Heart right ventricle (tissue), 16 donors: ENCODE measurements around the gene GBP1. TPM values are rescaled to one million over a fixed set of nuclear protein-coding genes. Genes with fewer than 3 reads are reported as not detected.

Experiments used
- ATAC-seq, 8 donors: fragments of 200-7000 bp; cut with Tn5 transposase; one replicate each; pipeline ENCODE4 v1.9.1; 2020; ENCODE audit warnings: mild to moderate bottlenecking in 8 of 8, moderate library complexity in 8 of 8, moderate number of reproducible peaks in 1 of 8
- DNase-seq, 2 donors: peaks; one replicate each; pipeline ENCODE4 v3.0.0-alpha.2; 2020
- H3K27ac ChIP-seq, 10 donors: fragments of 200-600 bp; sonication (generic) in 2 of 10; one replicate each; pipeline versions ENCODE4 v1.5.0 to v1.8.0; 2020 to 2022; ENCODE audit warnings: mild to moderate bottlenecking in 3 of 10
- H3K27me3 ChIP-seq, 7 donors: fragments of 200-600 bp; one replicate each; pipeline ENCODE4 v1.8.0; 2021 to 2022; ENCODE audit warnings: mild to moderate bottlenecking in 2 of 7
- H3K36me3 ChIP-seq, 9 donors: fragments of 200-600 bp; sonication (generic) in 1 of 9; one replicate each; pipeline versions ENCODE4 v1.5.0 to v1.8.0; 2020 to 2022; ENCODE audit warnings: mild to moderate bottlenecking in 2 of 9
- H3K4me1 ChIP-seq, 9 donors: fragments of 200-600 bp; sonication (generic) in 1 of 9; one replicate each; pipeline versions ENCODE4 v1.5.0 to v1.8.0; 2020 to 2022; ENCODE audit warnings: mild to moderate bottlenecking in 4 of 9
- H3K4me3 ChIP-seq, 10 donors: fragments of 200-600 bp; sonication (generic) in 2 of 10; one replicate each; pipeline versions ENCODE4 v1.5.0 to v1.8.0; 2020 to 2022; ENCODE audit warnings: mild to moderate bottlenecking in 7 of 10, moderate library complexity in 2 of 10
- H3K9me3 ChIP-seq, 11 donors: fragments of 200-600 bp in 10 of 11; sonication (generic) in 2 of 11; one replicate each; pipeline versions ENCODE4 v1.5.0 to v1.8.0; 2013 to 2022; ENCODE audit warnings: mild to moderate bottlenecking in 2 of 11, control low read depth in 1 of 11, moderate library complexity in 1 of 11
- CTCF ChIP-seq, 9 donors: fragments of 200-600 bp; sonication (generic) in 2 of 9; IDR thresholded peaks; one replicate each; pipeline versions ENCODE4 v1.5.0 to v1.8.0; 2021 to 2022; ENCODE audit warnings: antibody characterized with exemption in 9 of 9, mild to moderate bottlenecking in 5 of 9, moderate library complexity in 1 of 9
- WGBS, 2 donors: extraction: QIAGEN DNeasy Blood & Tissue Kit; methylation state at CpG; one replicate each; pipeline ENCODE4 v1.1.7; 2013; ENCODE audit warnings: inconsistent platforms in 1 of 2; 5-methylcytosine and 5-hydroxymethylcytosine counted together
- intact Hi-C, 10 donors: fragments of 100-400 bp; cut with DNase I; formaldehyde crosslinking; loops; one replicate each; pipeline versions ENCODE4 v1.11.1 to v1.14.2; 2022
- polyA plus RNA-seq, 2 donors: library from polyadenylated mRNA; stranded (reverse); fragments of 200-250 nt; gene quantifications; one replicate each; pipeline ENCODE4 v1.2.3, GENCODE V29; 2013
- total RNA-seq, 10 donors: library from RNA; stranded (reverse); fragmentation: NEBNext Ultra II Directional in 3 of 10; extraction: Animal tissue kit (Norgen Biotek cat#: 25700) in 3 of 10; gene quantifications; one replicate each; pipeline versions ENCODE4 v1.2.1 to v1.2.4, GENCODE V29; 2021 to 2023
- donor health status: Arrhythmogenic right ventricular cardiomyopathy.
- donor health status: ischemic (EF 13 %, LVEDD 7.1; RV severe dilation, severe dysfunction).
- donor health status: healthy with polysubstance abuse.
- donor health status: DM: no; HTN: yes; CAD: no.
- donor health status: DM: no; HTN: no; CAD: no.
- donor health status: ischemic (EF 25% LVEDD 6.9; RV normal size, moderate dysfunction).
- donor health status: ischemic (EF 25% LVEDD 5.7; RV mildly dilated, moderate dysfunction).
- donor health status: healthy.
- donor health status: DM: yes; HTN: yes; CAD: no.
- donor health status: Ischemic cardiomyopathy.
- donor health status: ischemic (EF 35%, LVEDD 5.7; RV mildly dilated, moderate dysfunction).
- donor health status: nonischemic (EF 11% LVEDD 7.7; RV severe dilation, severe dysfunction).
- donor health status: DM: yes; HTN: yes; CAD: no.
- donor health status: PGD.
- donor health status: ischemic (EF 29% LVEDD 5.4; RV normal size, mild dysfunction).
- donor health status: nonischemic (EF 23%, LVEDD 6.1; RV moderate dilation, normal function).

Gene GBP1
- total and polyA plus RNA-seq, 12 donors: 4.1 to 119 (median 9.0) TPM

- Histone ChIP-seq H3K4me1 (peaks cover 0 to 14% (median 0%) of the 10 kb centered on the region in 9 donors), H3K4me3 (no peak overlapping the region), H3K9me3 (peaks cover 0 to 13% (median 0%) of the 10 kb centered on the region in 11 donors), H3K27ac (no peak overlapping the region), H3K27me3 (no peaks in the 10 kb centered on the region), H3K36me3 (peaks cover 0 to 20% (median 0%) of the 10 kb centered on the region in 9 donors)
- DNase-seq: no peak
- intact Hi-C loops: no loop called here
- 66 to 75% methylated on average over 2 of the region's 2 CpGs for WGBS, 2 donors
- no peak for TF ChIP-seq CTCF (IDR thresholded peaks at IDR 0.05)
- no peak for ATAC-seq
Observed at GRCh38 chr1:89044970-89045721, 19.9 kb downstream of the GBP1 start.

- intact Hi-C loops: no loop called here
- peaks cover 0 to 15% (median 0%) of the 10 kb centered on the region in 9 donors for H3K4me1 ChIP-seq
- no peak for DNase-seq
Observed at GRCh38 chr1:89043940-89044339, 21.1 kb downstream of the GBP1 start.

GRCh38 chr1:89042491-89042890 lies 22.5 kb downstream of the GBP1 start:
- Histone ChIP-seq H3K4me3 (no peak overlapping the region), H3K27me3 (no peaks in the 10 kb centered on the region), H3K36me3 (no peaks in the 10 kb centered on the region), H3K27ac (no peak overlapping the region), H3K4me1 (peaks cover 0 to 15% (median 0%) of the 10 kb centered on the region in 9 donors), H3K9me3 (peaks cover 0 to 13% (median 0%) of the 10 kb centered on the region in 11 donors)
- WGBS, 2 donors: 97 to 98% methylated on average over 7 of the region's 7 CpGs
- intact Hi-C loops: no loop called here
- DNase-seq (no peak), ATAC-seq (no peak)
- TF ChIP-seq CTCF (IDR thresholded peaks at IDR 0.05): no peak

More at GRCh38 chr1:89043940-89044339, 21.1 kb downstream of the GBP1 start:
- H3K27ac ChIP-seq: no peak overlapping the region
- peaks cover 0 to 10% (median 0%) of the 10 kb centered on the region in 9 donors for H3K36me3 ChIP-seq
- ATAC-seq: no peak
- peaks cover 0 to 13% (median 0%) of the 10 kb centered on the region in 11 donors for H3K9me3 ChIP-seq
- no peaks in the 10 kb centered on the region for H3K27me3 ChIP-seq
- TF ChIP-seq CTCF (IDR thresholded peaks at IDR 0.05): no peak
- 79 to 82% methylated on average over 5 of the region's 5 CpGs for WGBS, 2 donors
- H3K4me3 ChIP-seq: no peak overlapping the region

- no peak for TF ChIP-seq CTCF (IDR thresholded peaks at IDR 0.05)
- H3K27me3 ChIP-seq: no peaks in the 10 kb centered on the region
- 99 to 100% methylated on average over 1 of the region's 1 CpG for WGBS, 2 donors
- no peak overlapping the region for H3K4me3 ChIP-seq
- H3K4me1 ChIP-seq: peaks cover 0 to 15% (median 0%) of the 10 kb centered on the region in 9 donors
- intact Hi-C loops: no loop called here
- no peak for ATAC-seq
- DNase-seq: no peak
- peaks cover 0 to 13% (median 0%) of the 10 kb centered on the region in 11 donors for H3K9me3 ChIP-seq
- H3K36me3 ChIP-seq: no peaks in the 10 kb centered on the region
- no peak overlapping the region for H3K27ac ChIP-seq
Observed at GRCh38 chr1:89041721-89042120, 23.3 kb downstream of the GBP1 start.
